Body of pancreas (tissue), 4 donors: ENCODE results near the gene IFI44. TPM values are rescaled to one million over a fixed set of nuclear protein-coding genes. Genes with fewer than 3 reads are reported as not detected.

Experiments used
- ATAC-seq: fragments of 150-250 bp; one replicate; pipeline ENCODE4 v1.9.1; 2016
- DNase-seq, 4 donors: peaks; one replicate each; pipeline ENCODE4 v3.0.0-alpha.2; 2019
- H3K27ac ChIP-seq, 4 donors: fragments of 200-600 bp; sonication (generic); 1 replicate in 3 of 4; 2 replicates in 1 of 4; pipeline versions ENCODE4 v1.5.1 to v1.6.1; 2016 to 2019; ENCODE audit warnings: mild to moderate bottlenecking in 1 of 4, mixed read lengths in 1 of 4, moderate library complexity in 1 of 4
- H3K27me3 ChIP-seq, 2 donors: fragments of 200-600 bp; sonication (generic); one replicate each; pipeline ENCODE4 v1.6.0; 2016; ENCODE audit warnings: mild to moderate bottlenecking in 1 of 2
- H3K36me3 ChIP-seq, 2 donors: fragments of 200-600 bp; sonication (generic); replicated peaks in 1 of 2; 2 replicates each; pipeline ENCODE4 v1.5.1; 2016; ENCODE audit warnings: low read depth in 2 of 2; ENCODE audit not compliant: insufficient read depth in 1 of 2
- H3K4me1 ChIP-seq: fragments of 200-600 bp; sonication (generic); one replicate; pipeline ENCODE4 v1.6.0; 2016
- H3K4me3 ChIP-seq, 2 donors: fragments of 200-600 bp; sonication (generic); 1 replicate in 1 of 2; 2 replicates in 1 of 2; pipeline ENCODE4 v1.5.1; 2016 to 2019
- H3K9me3 ChIP-seq, 3 donors: fragments of 200-600 bp; sonication (generic); 1 replicate in 2 of 3; 2 replicates in 1 of 3; pipeline ENCODE4 v1.5.1; 2016
- POLR2A ChIP-seq, 3 donors: fragments of 450-650 bp; IDR thresholded peaks; one replicate each; pipeline ENCODE4 v1.6.1; 2016; ENCODE audit warnings: antibody characterized with exemption in 3 of 3, mild to moderate bottlenecking in 2 of 3
- WGBS, 2 donors: methylation state at CpG; one replicate each; pipeline ENCODE4 v1.1.5; 2017; 5-methylcytosine and 5-hydroxymethylcytosine counted together
- intact Hi-C: fragments of 100-400 bp; cut with DNase I; formaldehyde crosslinking; loops from one replicate; pipeline ENCODE4 v1.15.1; 2023
- total RNA-seq, 2 donors: library from RNA; depleted of rRNA; stranded (reverse); fragments of >200 nt; gene quantifications; one replicate each; pipeline ENCODE4 v1.1.0, GENCODE V29; 2016
- TF ChIP-seq, protein P1 (sequence below), 7 experiments: fragments of 450-650 bp in 4 of 7; fragments of 200-600 bp in 3 of 7; sonication (generic) in 3 of 7; IDR thresholded peaks; one replicate each; pipeline ENCODE4 v1.5.1; 2016 to 2019; ENCODE audit warnings: antibody characterized with exemption in 7 of 7

The IFI44 gene
- 10 to 100 TPM; 14.5 to 17.6 TPM for total RNA-seq

- Histone ChIP-seq H3K27ac (peak within 1 kb of the TSS in 2 of 4 donors; percentile 50 to 77), H3K36me3 (no peaks in the 10 kb centered on the region), H3K9me3 (peaks cover 0 to 3% (median 0%) of the 10 kb centered on the region in 3 donors), H3K4me1 (peaks cover 4% of the 10 kb centered on the region), H3K27me3 (no peaks in the 10 kb centered on the region), H3K4me3 (peak within 1 kb of the TSS in 1 of 2 donors; percentile 4)
- peak; percentile 79 to 94 (median 87) for DNase-seq
- intact Hi-C loops: no loop called here
- TF ChIP-seq, protein P1, sequence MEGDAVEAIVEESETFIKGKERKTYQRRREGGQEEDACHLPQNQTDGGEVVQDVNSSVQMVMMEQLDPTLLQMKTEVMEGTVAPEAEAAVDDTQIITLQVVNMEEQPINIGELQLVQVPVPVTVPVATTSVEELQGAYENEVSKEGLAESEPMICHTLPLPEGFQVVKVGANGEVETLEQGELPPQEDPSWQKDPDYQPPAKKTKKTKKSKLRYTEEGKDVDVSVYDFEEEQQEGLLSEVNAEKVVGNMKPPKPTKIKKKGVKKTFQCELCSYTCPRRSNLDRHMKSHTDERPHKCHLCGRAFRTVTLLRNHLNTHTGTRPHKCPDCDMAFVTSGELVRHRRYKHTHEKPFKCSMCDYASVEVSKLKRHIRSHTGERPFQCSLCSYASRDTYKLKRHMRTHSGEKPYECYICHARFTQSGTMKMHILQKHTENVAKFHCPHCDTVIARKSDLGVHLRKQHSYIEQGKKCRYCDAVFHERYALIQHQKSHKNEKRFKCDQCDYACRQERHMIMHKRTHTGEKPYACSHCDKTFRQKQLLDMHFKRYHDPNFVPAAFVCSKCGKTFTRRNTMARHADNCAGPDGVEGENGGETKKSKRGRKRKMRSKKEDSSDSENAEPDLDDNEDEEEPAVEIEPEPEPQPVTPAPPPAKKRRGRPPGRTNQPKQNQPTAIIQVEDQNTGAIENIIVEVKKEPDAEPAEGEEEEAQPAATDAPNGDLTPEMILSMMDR (IDR thresholded peaks at IDR 0.05): no peak
- peak in 2 of 3 donors; percentile 46 to 54 for TF ChIP-seq POLR2A (IDR thresholded peaks at IDR 0.05)
- ATAC-seq: peak; percentile 92
Observed at GRCh38 chr1:78649628-78650027, at the start of gene IFI44. IFI44 (plus strand) TSS chr1:78649831; CDS start chr1:78650196, 365 bp downstream.

DNA sequence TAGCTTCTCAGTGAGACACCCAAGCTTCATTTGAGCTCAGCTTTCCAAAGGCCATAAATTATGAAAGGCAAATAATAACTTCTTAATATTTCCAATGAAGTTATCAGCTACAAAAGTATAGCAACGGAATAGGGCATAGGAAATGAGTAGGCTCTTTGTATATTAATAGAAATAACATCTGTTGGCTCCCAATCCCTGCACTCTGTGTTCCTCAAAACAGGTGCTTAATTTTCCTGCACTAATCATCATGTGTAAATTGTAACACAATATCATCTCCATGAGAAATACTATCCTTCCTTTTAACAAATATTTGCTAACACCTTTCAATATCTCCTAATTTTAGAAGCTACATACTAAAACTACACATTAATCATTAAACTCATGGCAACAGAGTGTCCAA is 48.6 kb upstream of the IFI44 start:
- Histone ChIP-seq H3K36me3 (no peaks in the 10 kb centered on the region), H3K4me1 (peaks cover 9% of the 10 kb centered on the region), H3K27ac (no peak overlapping the region), H3K4me3 (no peak overlapping the region), H3K27me3 (no peaks in the 10 kb centered on the region), H3K9me3 (no peaks in the 10 kb centered on the region)
- 5 to 7% methylated on average over 1 of the region's 1 CpG for WGBS, 2 donors
- TF ChIP-seq, protein P1 (IDR thresholded peaks at IDR 0.05): no peak
- no peak for TF ChIP-seq POLR2A (IDR thresholded peaks at IDR 0.05)
- no peak for DNase-seq
- ATAC-seq: no peak
- intact Hi-C loops: no loop called here

- no peak for ATAC-seq
- intact Hi-C loops: no loop called here
- 90 to 100% methylated on average over 1 of the region's 1 CpG for WGBS, 2 donors
Observed at GRCh38 chr1:78603206-78603605, 46.4 kb upstream of the IFI44 start.

GRCh38 chr1:78604643-78605042 is 45.0 kb upstream of the IFI44 start:
- 80 to 86% methylated on average over 5 of the region's 5 CpGs for WGBS, 2 donors
- H3K36me3 ChIP-seq: no peaks in the 10 kb centered on the region
- no peaks in the 10 kb centered on the region for H3K9me3 ChIP-seq
- no peak overlapping the region for H3K27ac ChIP-seq
- H3K4me3 ChIP-seq: no peak overlapping the region
- TF ChIP-seq POLR2A (IDR thresholded peaks at IDR 0.05): no peak
- TF ChIP-seq, protein P1 (IDR thresholded peaks at IDR 0.05): no peak
- no peaks in the 10 kb centered on the region for H3K27me3 ChIP-seq
- peaks cover 20% of the 10 kb centered on the region for H3K4me1 ChIP-seq
- DNase-seq (no peak), ATAC-seq (no peak)
- intact Hi-C loops: loop anchor here (5.0 kb wide), 1 partner anchor 462 kb away; no protein-coding TSS in a partner anchor

More at GRCh38 chr1:78603206-78603605, 46.4 kb upstream of the IFI44 start:
- no peaks in the 10 kb centered on the region for H3K36me3 ChIP-seq
- no peaks in the 10 kb centered on the region for H3K27me3 ChIP-seq
- H3K4me3 ChIP-seq: no peak overlapping the region
- TF ChIP-seq POLR2A (IDR thresholded peaks at IDR 0.05): no peak
- TF ChIP-seq, protein P1 (IDR thresholded peaks at IDR 0.05): no peak
- H3K9me3 ChIP-seq: no peaks in the 10 kb centered on the region
- no peak for DNase-seq
- H3K4me1 ChIP-seq: peaks cover 20% of the 10 kb centered on the region
- no peak overlapping the region for H3K27ac ChIP-seq

- H3K9me3 ChIP-seq: no peaks in the 10 kb centered on the region
- no peak for ATAC-seq
- DNase-seq: no peak
- intact Hi-C loops: loop anchor here (5.0 kb wide), 1 partner anchor 464 kb away; no protein-coding TSS in a partner anchor
- peaks cover 13% of the 10 kb centered on the region for H3K4me1 ChIP-seq
- H3K4me3 ChIP-seq: no peak overlapping the region
- no peak overlapping the region for H3K27ac ChIP-seq
- H3K27me3 ChIP-seq: no peaks in the 10 kb centered on the region
- TF ChIP-seq POLR2A (IDR thresholded peaks at IDR 0.05): no peak
- TF ChIP-seq, protein P1 (IDR thresholded peaks at IDR 0.05): no peak
- WGBS, 2 donors: 48 to 55% methylated on average over 2 of the region's 2 CpGs
- no peaks in the 10 kb centered on the region for H3K36me3 ChIP-seq
Observed at GRCh38 chr1:78606274-78606673, 43.4 kb upstream of the IFI44 start.
